IMR-90 (cell line): ENCODE measurements around the gene TRIM41. TPM values are rescaled to one million over a fixed set of nuclear protein-coding genes. Genes with fewer than 3 reads are reported as not detected.
A peak's percentile ranks its signal among the peaks of the same experiment; 100 is the strongest.

ENCODE experiments used
- ATAC-seq: fragments of 200-7000 bp; cut with Tn5 transposase; 2 replicates; pipeline ENCODE4 v1.9.1; 2020; ENCODE audit warnings: low read depth, mild to moderate bottlenecking, moderate library complexity
- BruUV-seq: library from RNA; stranded (reverse); fragments of 400-500 nt; replicated peaks from 2 replicates; lab custom pipeline; 2021; lab: Mats Ljungman, UMichigan
- CTCF ChIA-PET: fragments of 300-600 bp; formaldehyde crosslinking; extraction: SDS; loops from one replicate; lab custom pipeline; 2021; ENCODE audit warnings: antibody characterized with exemption; lab: Yijun Ruan, JAX
- POLR2A ChIA-PET: fragments of 300-600 bp; sonication (Branson Sonifier 250); formaldehyde crosslinking; loops from one replicate; lab custom pipeline; 2022; ENCODE audit warnings: antibody characterized with exemption; ENCODE audit not compliant: unreplicated experiment; lab: Charles Lee
- DNase-seq: peaks from one replicate; pipeline ENCODE4 v3.0.0; 2013
- H2AFZ ChIP-seq: replicated peaks from 2 replicates; pipeline ENCODE3; 2013; ENCODE audit warnings: low read length, mild to moderate bottlenecking; ENCODE audit not compliant: poor library complexity
- H2AK5ac ChIP-seq: 2 replicates; pipeline ENCODE4 v1.6.1; 2013; ENCODE audit warnings: low read depth, low read length, inconsistent platforms
- H2AK9ac ChIP-seq: replicated peaks from 2 replicates; pipeline ENCODE3; 2013; ENCODE audit warnings: mild to moderate bottlenecking, low read depth, low read length, moderate library complexity; ENCODE audit not compliant: poor library complexity
- H2BK120ac ChIP-seq: 2 replicates; pipeline ENCODE4 v1.6.1; 2013; ENCODE audit warnings: low read depth, low read length, inconsistent platforms
- H2BK15ac ChIP-seq: 3 replicates; pipeline ENCODE4 v1.6.1; 2013; ENCODE audit warnings: low read depth, low read length, inconsistent platforms
- H2BK20ac ChIP-seq: 2 replicates; pipeline ENCODE4 v1.6.1; 2013; ENCODE audit warnings: low read depth, mild to moderate bottlenecking, inconsistent platforms, low read length, moderate library complexity
- H2BK5ac ChIP-seq: 2 replicates; pipeline ENCODE4 v1.6.1; 2013; ENCODE audit warnings: mild to moderate bottlenecking, low read depth, low read length, inconsistent platforms; ENCODE audit not compliant: poor library complexity, severe bottlenecking
- H3K14ac ChIP-seq: replicated peaks from 2 replicates; pipeline ENCODE4 v1.6.1; 2013; ENCODE audit warnings: low read depth, low read length, inconsistent platforms
- H3K18ac ChIP-seq: 2 replicates; pipeline ENCODE4 v1.6.1; 2013; ENCODE audit warnings: low read depth, low read length, control low read depth
- H3K23ac ChIP-seq: 2 replicates; pipeline ENCODE4 v1.6.1; 2013; ENCODE audit warnings: low read depth, low read length, inconsistent platforms
- H3K27ac ChIP-seq: 2 replicates; pipeline ENCODE4 v1.5.1; 2013; ENCODE audit warnings: mild to moderate bottlenecking, control low read depth, low read length; ENCODE audit not compliant: insufficient read depth
- H3K27me3 ChIP-seq: 2 replicates; pipeline ENCODE4 v1.6.1; 2013; ENCODE audit warnings: low read length; ENCODE audit not compliant: control insufficient read depth, insufficient read depth
- H3K36me3 ChIP-seq: 2 replicates; pipeline ENCODE4 v1.6.1; 2013; ENCODE audit warnings: low read length, mixed read lengths; ENCODE audit not compliant: control insufficient read depth, insufficient read depth
- H3K4ac ChIP-seq: 2 replicates; pipeline ENCODE4 v1.6.1; 2013; ENCODE audit warnings: low read depth, low read length, inconsistent platforms
- H3K4me1 ChIP-seq: 2 replicates; pipeline ENCODE4 v1.6.1; 2013; ENCODE audit warnings: low read length, mixed read lengths; ENCODE audit not compliant: control insufficient read depth, insufficient read depth
- H3K4me2 ChIP-seq: 2 replicates; pipeline ENCODE4 v1.6.1; 2013; ENCODE audit warnings: low read depth, mild to moderate bottlenecking, control low read depth, low read length, moderate library complexity
- H3K4me3 ChIP-seq: 2 replicates; pipeline ENCODE4 v1.5.1; 2013; ENCODE audit warnings: low read depth, mild to moderate bottlenecking, control low read depth, low read length, moderate library complexity; ENCODE audit not compliant: insufficient read depth
- H3K56ac ChIP-seq: 2 replicates; pipeline ENCODE4 v1.6.1; 2013; ENCODE audit warnings: low read length, inconsistent platforms; ENCODE audit not compliant: insufficient read depth; ENCODE audit errors: extremely low read depth
- H3K79me1 ChIP-seq, 2 experiments: 2 replicates each; pipeline ENCODE4 v1.6.1; 2013; ENCODE audit warnings: low read length in 2 of 2, inconsistent platforms in 1 of 2, low read depth in 1 of 2
- H3K9ac ChIP-seq: 2 replicates; pipeline ENCODE4 v1.6.1; 2013; ENCODE audit warnings: low read depth, low read length, control low read depth
- H3K9me1 ChIP-seq: 2 replicates; pipeline ENCODE4 v1.6.1; 2013; ENCODE audit warnings: low read length, inconsistent platforms; ENCODE audit not compliant: insufficient read depth
- H3K9me3 ChIP-seq: 2 replicates; pipeline ENCODE4 v1.6.1; 2013; ENCODE audit warnings: low read length; ENCODE audit not compliant: control insufficient read depth, insufficient read depth
- H4K20me1 ChIP-seq: 2 replicates; pipeline ENCODE4 v1.6.1; 2013; ENCODE audit warnings: low read length, inconsistent platforms; ENCODE audit not compliant: insufficient read depth
- H4K5ac ChIP-seq: 2 replicates; pipeline ENCODE4 v1.6.1; 2013; ENCODE audit warnings: mild to moderate bottlenecking, low read depth, low read length, control low read depth
- H4K8ac ChIP-seq, 2 experiments: 2 replicates each; pipeline ENCODE4 v1.6.1; 2013; ENCODE audit warnings: low read depth in 2 of 2, low read length in 2 of 2, control low read depth in 1 of 2, inconsistent platforms in 1 of 2
- H4K91ac ChIP-seq: 2 replicates; pipeline ENCODE4 v1.6.1; 2013; ENCODE audit warnings: low read depth, low read length, inconsistent platforms; ENCODE audit not compliant: insufficient read depth
- BHLHE40 ChIP-seq: fragments of 150-350 bp; IDR thresholded peaks from 2 replicates; pipeline ENCODE4 v1.6.1; 2016; ENCODE audit warnings: mild to moderate bottlenecking, low read depth, low read length
- CEBPB ChIP-seq: IDR thresholded peaks from 2 replicates; pipeline ENCODE4 v1.6.1; 2012; ENCODE audit warnings: low read depth, low read length, improper control_type of control experiment
- CHD1 ChIP-seq: IDR thresholded peaks from 2 replicates; pipeline ENCODE4 v1.6.1; 2012; ENCODE audit warnings: low read depth, low read length, improper control_type of control experiment
- CTCF ChIP-seq: conservative IDR thresholded peaks from 2 replicates; pipeline ENCODE4 v1.5.1; 2012; ENCODE audit warnings: mild to moderate bottlenecking, low read depth, low read length, improper control_type of control experiment
- FOS ChIP-seq: fragments of 150-350 bp; IDR thresholded peaks from 2 replicates; pipeline ENCODE4 v1.6.1; 2016; ENCODE audit warnings: low read depth, low read length
- MAZ ChIP-seq: IDR thresholded peaks from 2 replicates; pipeline ENCODE4 v1.6.1; 2012; ENCODE audit warnings: low read depth, mild to moderate bottlenecking, low read length, improper control_type of control experiment, moderate library complexity, borderline replicate concordance
- MXI1 ChIP-seq: IDR thresholded peaks from 2 replicates; pipeline ENCODE4 v1.6.1; 2012; ENCODE audit warnings: low read depth, mild to moderate bottlenecking, low read length, moderate library complexity, borderline replicate concordance
- NFE2L2 ChIP-seq: fragments of 150-350 bp; IDR thresholded peaks from 2 replicates; pipeline ENCODE4 v1.6.1; 2016; ENCODE audit warnings: low read depth, mild to moderate bottlenecking, low read length
- POLR2A ChIP-seq: IDR thresholded peaks from 2 replicates; pipeline ENCODE4 v1.6.1; 2012; ENCODE audit warnings: mild to moderate bottlenecking, low read depth, low read length
- RAD21 ChIP-seq: IDR thresholded peaks from 2 replicates; pipeline ENCODE4 v1.6.1; 2012; ENCODE audit warnings: low read length, improper control_type of control experiment
- RCOR1 ChIP-seq: IDR thresholded peaks from 2 replicates; pipeline ENCODE4 v1.6.1; 2012; ENCODE audit warnings: mild to moderate bottlenecking, low read length, improper control_type of control experiment; ENCODE audit not compliant: insufficient replicate concordance
- RFX5 ChIP-seq: IDR thresholded peaks from 2 replicates; pipeline ENCODE4 v1.8.0; 2012; ENCODE audit warnings: low read depth, mild to moderate bottlenecking, low read length, moderate library complexity
- SMC3 ChIP-seq: fragments of 150-350 bp; IDR thresholded peaks from 2 replicates; pipeline ENCODE4 v1.6.1; 2016; ENCODE audit warnings: low read depth, mild to moderate bottlenecking, antibody characterized with exemption, low read length, moderate library complexity
- USF2 ChIP-seq: fragments of 150-350 bp; IDR thresholded peaks from 2 replicates; pipeline ENCODE4 v1.6.1; 2017; ENCODE audit warnings: mild to moderate bottlenecking, antibody characterized with exemption, low read length, low read depth
- WGBS, 2 experiments: methylation state at CpG; one replicate each; pipeline versions ENCODE4 v1.1.5 to v1.1.7; 2013; ENCODE audit warnings: missing lambda C conversion rate in 2 of 2; ENCODE audit not compliant: insufficient read length in 1 of 2; ENCODE audit errors: extremely low coverage in 2 of 2; 5-methylcytosine and 5-hydroxymethylcytosine counted together
- dilution Hi-C: fragments of 300-500 bp; cut with HindIII; formaldehyde crosslinking; loops from one replicate; pipeline ENCODE4 v1.14.3; 2018; ENCODE audit warnings: low sequenced_read_pairs; ENCODE audit not compliant: unreplicated experiment
- in situ Hi-C: fragments of 300-500 bp; cut with MboI; formaldehyde crosslinking; loops from 3 replicates; pipeline ENCODE4 v1.14.3; 2019; ENCODE audit warnings: low sequenced_read_pairs, inconsistent platforms, mixed read lengths
- intact Hi-C: fragments of 100-400 bp; cut with micrococcal nuclease; formaldehyde crosslinking; loops from 2 replicates; pipeline ENCODE4 v1.10.0; 2022
- polyA plus RNA-seq, 3 experiments: library from polyadenylated mRNA; depleted of rRNA; stranded (reverse); fragments of >200 nt; gene quantifications; 2 replicates each; pipeline ENCODE4 v1.2.3, GENCODE V29; 2012; ENCODE audit warnings: low replicate concordance in 1 of 3
- total RNA-seq: library from RNA; depleted of rRNA; stranded (reverse); fragments of >200 nt; gene quantifications from 2 replicates; pipeline ENCODE4 v1.2.3, GENCODE V29; 2012

The TRIM41 gene
- total and polyA plus RNA-seq, 2 of the 4 experiments (the other 2 are of a cell fraction): 5.9 to 15.7 TPM

GRCh38 chr5:181215997-181216989 is 6.8 kb upstream of the TRIM41 start:
- H2AFZ ChIP-seq: peak overlapping the region; percentile 88
- in situ Hi-C loops (no loop called here), intact Hi-C loops (no loop called here), dilution Hi-C loops (no loop called here)
- H4K91ac ChIP-seq: no peak overlapping the region
- H3K18ac ChIP-seq: no peak overlapping the region
- H2BK5ac ChIP-seq: no peak overlapping the region
- H2AK5ac ChIP-seq: no peak overlapping the region; the same call in 1 of the 2 replicates
- ChIA-PET CTCF (no interaction called here), POLR2A (no interaction called here)
- H3K27ac ChIP-seq: no peak overlapping the region
- H3K36me3 ChIP-seq: no peaks in the 10 kb centered on the region
- H3K4me1 ChIP-seq: 0 out of 2 replicates have a peak, but pooled peaks cover 2% of the 10 kb centered on the region
- no peak overlapping the region for H2BK15ac ChIP-seq
- H3K23ac ChIP-seq: peak overlapping the region; percentile 66; the same call in 1 of the 2 replicates
- H3K79me1 ChIP-seq: no peaks in the 10 kb centered on the region
- no peaks in the 10 kb centered on the region; the same call in 1 of the 2 replicates for H3K27me3 ChIP-seq
- no peak overlapping the region; the same call in 1 of the 2 replicates for H3K4ac ChIP-seq
- H3K14ac ChIP-seq: peak overlapping the region; percentile 63; the same call in 1 of the 2 replicates
- peak overlapping the region; percentile 74 for H3K4me2 ChIP-seq
- peak overlapping the region; percentile 33; the same call in 1 of the 2 replicates for H3K4me3 ChIP-seq
- peak overlapping the region; percentile 13; the same call in 1 of the 2 replicates for H4K5ac ChIP-seq
- no peak for TF ChIP-seq CEBPB
- no peak for TF ChIP-seq RFX5
- TF ChIP-seq MAZ: no peak
- no peak for TF ChIP-seq FOS
- no peak for TF ChIP-seq BHLHE40
- TF ChIP-seq CHD1: no peak
- no peak for TF ChIP-seq NFE2L2
- TF ChIP-seq RAD21: no peak
- TF ChIP-seq SMC3: no peak
- TF ChIP-seq POLR2A: no peak
- no peak for TF ChIP-seq MXI1
- TF ChIP-seq USF2: no peak
- no peak for TF ChIP-seq CTCF
- no peak for TF ChIP-seq RCOR1
- ATAC-seq (no peak), DNase-seq (no peak)
- no TSS peak for BruUV-seq
- H3K9me3 ChIP-seq: no peaks in the 10 kb centered on the region
- WGBS, 2 experiments: 27% methylated on average over 11 of the region's 44 CpGs; no CpG with 5 or more reads in 1 of the 2 experiments
- H3K56ac ChIP-seq: no peak overlapping the region
- no peak overlapping the region for H2BK120ac ChIP-seq
- H4K20me1 ChIP-seq: peaks cover 6% of the 10 kb centered on the region
- no peak overlapping the region; a peak in 1 of 4 replicates for H4K8ac ChIP-seq
- H2AK9ac ChIP-seq: no peak overlapping the region
- H3K9me1 ChIP-seq: peaks cover 8% of the 10 kb centered on the region; the same call in 1 of the 2 replicates
- no peak overlapping the region for H2BK20ac ChIP-seq
- 0 out of 2 replicates have a peak overlapping the region, but pooled peaks have one; percentile 14 for H3K9ac ChIP-seq
